Left ventricle myocardium superior (tissue), 1 donor: Measurements from ENCODE around the gene KCNS1. TPM values are rescaled to one million over a fixed set of nuclear protein-coding genes. Genes with fewer than 3 reads are reported as not detected.
A peak's percentile ranks its signal among the peaks of the same experiment; 100 is the strongest.

ENCODE experiments used
- ATAC-seq: fragments of 200-7000 bp; cut with Tn5 transposase; one replicate; pipeline ENCODE4 v1.9.1; 2020; ENCODE audit warnings: mild to moderate bottlenecking, moderate library complexity
- DNase-seq: peaks from one replicate; pipeline ENCODE4 v3.0.0-alpha.2; 2020
- intact Hi-C: fragments of 100-400 bp; cut with micrococcal nuclease; formaldehyde crosslinking; loops from one replicate; pipeline ENCODE4 v1.11.0; 2022
- total RNA-seq: library from RNA; stranded (reverse); fragmentation: NEBNext Ultra II Directional; extraction: Animal tissue kit (Norgen Biotek cat#: 25700); gene quantifications from one replicate; pipeline ENCODE4 v1.2.1, GENCODE V29; 2021
- donor health status: DM: no; HTN: yes; CAD: no; lungs with severe emphysema.

The KCNS1 gene
- total RNA-seq, 1 donor from 2014 or later: not detected

DNA sequence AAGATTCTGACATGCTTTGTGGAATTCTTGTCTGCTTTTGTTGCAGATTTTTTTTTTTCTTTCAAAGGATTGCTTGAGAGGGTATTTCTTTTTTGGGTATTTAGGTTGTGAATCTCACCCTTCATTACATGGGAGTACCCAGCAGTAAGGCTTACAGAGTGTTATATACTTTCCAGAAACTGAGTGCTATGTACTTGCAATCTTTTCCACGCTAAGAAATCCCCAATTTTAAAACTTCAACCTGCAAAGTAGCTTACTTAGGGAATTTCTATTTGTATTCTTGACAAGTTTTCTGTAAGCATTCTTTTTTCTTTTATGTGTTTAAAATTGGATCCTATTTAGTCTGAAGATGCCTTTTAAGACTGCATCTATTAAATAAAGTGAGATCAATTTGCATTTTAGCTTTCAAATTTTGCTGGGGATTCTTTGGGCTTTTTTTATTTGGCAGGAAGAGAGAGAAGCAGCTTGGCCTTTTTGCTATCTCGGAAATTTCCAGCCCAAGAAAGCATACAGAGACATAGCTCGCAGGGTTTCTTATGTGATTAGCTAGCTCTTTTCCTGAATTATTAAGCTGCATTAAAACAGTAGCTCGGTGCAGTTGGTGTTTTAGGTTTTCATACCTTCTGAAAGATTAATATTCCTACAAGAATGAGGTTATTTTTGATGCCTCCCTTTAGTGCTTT, 42.6 kb downstream of the KCNS1 start:
- no peak for DNase-seq
- ATAC-seq: no peak
- intact Hi-C loops: no loop called here

- no peak for DNase-seq
- no peak for ATAC-seq
- intact Hi-C loops: no loop called here
Measured at GRCh38 chr20:45056473-45057173, 44.3 kb downstream of the KCNS1 start.

- DNase-seq (no peak), ATAC-seq (no peak)
- intact Hi-C loops: no loop called here
Measured at GRCh38 chr20:45055056-45055455, 45.9 kb downstream of the KCNS1 start.

- no peak for ATAC-seq
- no peak for DNase-seq
- intact Hi-C loops: no loop called here
Measured at GRCh38 chr20:45053430-45054351, 47.2 kb downstream of the KCNS1 start.

- ATAC-seq (peak; percentile 56), DNase-seq (no peak)
- intact Hi-C loops: no loop called here
Measured at GRCh38 chr20:45052698-45053429, 48.1 kb downstream of the KCNS1 start.

- ATAC-seq: peak; percentile 79
- intact Hi-C loops: no loop called here
- DNase-seq: no peak
Measured at GRCh38 chr20:45051204-45052060, 49.5 kb downstream of the KCNS1 start.

- peak; percentile 20 for ATAC-seq
- intact Hi-C loops: no loop called here
- no peak for DNase-seq
Measured at GRCh38 chr20:45049904-45050471, 50.9 kb downstream of the KCNS1 start.

DNA sequence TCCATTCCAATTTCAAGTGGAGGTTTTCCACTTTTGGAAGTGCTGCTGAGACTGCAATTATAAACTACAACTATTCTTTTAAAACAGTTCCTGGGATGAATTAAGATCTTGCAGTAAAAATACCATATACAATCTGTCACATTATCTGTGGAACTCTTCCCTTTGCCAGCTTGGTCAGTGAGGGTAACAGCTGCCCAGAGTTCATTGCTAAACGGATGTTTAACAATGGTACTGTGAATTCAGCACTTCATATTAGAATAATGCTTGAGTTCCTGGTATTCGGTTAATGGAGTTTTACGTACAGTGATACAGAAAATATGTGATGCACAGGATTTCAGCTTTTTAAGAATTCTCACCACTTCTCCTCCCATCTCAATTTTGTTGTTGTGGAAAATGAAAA, 51.5 kb downstream of the KCNS1 start:
- no peak for ATAC-seq
- no peak for DNase-seq
- intact Hi-C loops: no loop called here

DNA sequence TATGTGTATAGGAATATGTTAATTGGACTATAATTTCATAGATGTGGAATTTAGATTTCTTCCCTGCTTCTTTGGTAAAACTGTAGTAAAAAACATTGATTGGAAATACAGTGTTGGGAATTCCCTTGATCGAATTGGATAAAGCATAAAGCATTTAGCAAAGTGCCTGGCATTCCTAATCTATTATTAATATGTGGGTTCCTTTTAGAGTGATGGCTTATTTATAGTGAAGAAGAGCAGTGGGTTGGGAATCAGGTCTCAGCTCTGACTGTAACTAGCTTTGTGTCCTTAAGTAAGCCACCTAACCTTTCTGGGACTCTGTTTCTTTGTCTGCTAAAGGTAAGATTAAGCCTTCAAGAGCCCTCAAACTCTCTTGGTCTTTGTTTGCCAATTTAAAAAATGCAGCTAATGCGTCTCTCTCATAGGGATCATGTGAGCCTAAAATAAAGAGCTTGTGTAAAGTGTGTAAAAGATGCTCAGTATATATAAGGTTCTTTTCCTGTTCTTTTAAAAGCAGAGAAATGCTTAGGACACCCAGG, 53.3 kb downstream of the KCNS1 start:
- DNase-seq (no peak), ATAC-seq (no peak)
- intact Hi-C loops: no loop called here

DNA sequence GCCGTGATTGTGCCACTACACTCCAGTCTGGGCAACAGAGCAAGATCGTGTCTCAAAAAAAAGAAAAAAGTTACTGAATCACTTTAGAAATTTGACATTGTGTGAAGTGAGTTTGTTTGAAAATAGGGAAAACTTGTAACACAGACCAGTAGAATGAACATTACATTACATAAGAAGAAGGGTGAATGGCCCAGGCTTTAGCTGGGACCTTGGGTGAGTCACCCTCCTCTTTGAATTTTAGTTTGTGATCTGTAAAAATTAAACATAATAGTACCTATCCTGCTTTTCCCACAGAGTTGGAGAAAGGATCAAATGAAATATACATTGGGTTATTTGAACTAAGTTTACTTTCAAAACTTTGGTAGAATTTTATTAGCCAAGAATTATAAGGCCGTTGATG, 56.3 kb downstream of the KCNS1 start:
- intact Hi-C loops: loop anchor here (5.0 kb wide), 1 partner anchor 53 kb away; no protein-coding TSS in a partner anchor
- DNase-seq (no peak), ATAC-seq (no peak)

DNA sequence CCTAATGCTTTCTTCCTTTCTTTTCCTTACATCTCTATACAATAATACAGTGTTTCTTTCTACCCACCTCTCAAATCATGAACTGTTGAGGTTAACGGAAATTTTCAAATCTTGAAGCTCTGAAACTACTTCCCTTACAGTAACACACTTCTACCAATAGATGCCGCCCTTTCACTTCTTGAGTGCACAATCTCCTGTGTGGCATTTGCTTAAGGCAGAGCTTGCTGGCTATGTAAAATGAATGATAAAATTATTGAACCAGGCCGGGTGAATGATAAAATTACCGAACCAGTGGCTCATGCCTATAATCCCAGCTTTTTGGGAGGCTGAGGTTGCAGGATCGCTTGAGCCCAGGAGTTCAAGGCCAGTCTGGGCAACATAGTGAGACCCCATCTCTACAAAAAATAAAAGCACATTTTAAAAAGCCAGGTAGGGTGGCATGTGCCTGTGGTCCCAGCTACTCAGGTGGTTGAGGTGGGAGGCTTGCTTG, 56.8 kb downstream of the KCNS1 start:
- intact Hi-C loops: loop anchor here (5.0 kb wide), 1 partner anchor 53 kb away; no protein-coding TSS in a partner anchor
- DNase-seq (no peak), ATAC-seq (peak; percentile 79)

DNA sequence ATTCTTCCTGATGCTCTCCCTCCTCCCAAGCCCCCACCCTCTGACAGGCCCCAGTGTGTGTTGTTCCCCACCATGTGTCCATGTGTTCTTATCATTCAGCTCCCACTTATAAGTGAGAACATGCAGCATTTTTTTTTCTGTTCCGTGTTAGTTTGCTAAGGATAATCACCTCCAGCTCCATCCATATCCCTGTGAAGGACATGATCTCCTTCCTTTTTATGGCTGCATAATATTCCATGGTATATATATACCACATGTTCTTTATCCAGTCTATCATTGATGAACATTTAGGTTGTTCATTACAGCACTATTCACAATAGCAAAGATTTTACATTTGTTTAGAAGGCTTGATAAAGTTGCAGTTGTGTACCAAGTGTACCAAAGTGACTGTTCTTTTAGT, 57.9 kb downstream of the KCNS1 start:
- no peak for DNase-seq
- ATAC-seq: no peak
- intact Hi-C loops: loop anchor here (5.0 kb wide), 1 partner anchor 54 kb away; no protein-coding TSS in a partner anchor

Other genes starting within 250 kb of the KCNS1 start
- gene YWHAB, start 215.4 kb downstream of the KCNS1 start, total RNA-seq: 108 TPM
- 2.7 TPM for gene PABPC1L, start 191.1 kb downstream of the KCNS1 start, total RNA-seq
- 9.6 TPM for gene TOMM34, start 140.7 kb downstream of the KCNS1 start, total RNA-seq
- 9.3 TPM for gene STK4, start 134.6 kb downstream of the KCNS1 start, total RNA-seq
- gene WFDC5, start 14.0 kb upstream of the KCNS1 start, total RNA-seq: not detected
- gene WFDC12, start 23.3 kb upstream of the KCNS1 start, total RNA-seq: not detected
- gene PI3, start 73.8 kb upstream of the KCNS1 start, total RNA-seq: 1.5 TPM
- gene SEMG1, start 105.9 kb upstream of the KCNS1 start, total RNA-seq: not detected
- gene SEMG2, start 120.2 kb upstream of the KCNS1 start, total RNA-seq: not detected
- gene SLPI, start 153.4 kb upstream of the KCNS1 start, total RNA-seq: 21.9 TPM
- not detected for gene RBPJL, start 205.7 kb upstream of the KCNS1 start, total RNA-seq
- not detected for gene MATN4, start 207.2 kb upstream of the KCNS1 start, total RNA-seq
- 76.9 TPM for gene SDC4, start 247.3 kb upstream of the KCNS1 start, total RNA-seq